Hypothalamus (tissue), 51 donors: ENCODE measurements around the gene CYP17A1.
"Not testable (repeated sequence)": the region's sequence is repeated elsewhere in the genome, so short reads cannot be mapped to it uniquely, and the experiment has no call there.

ENCODE experiments used
- DNase-seq, 51 donors: peaks; one replicate each; lab custom pipeline; 2025; lab: John Stamatoyannopoulos, UW

Gene CYP17A1

DNA sequence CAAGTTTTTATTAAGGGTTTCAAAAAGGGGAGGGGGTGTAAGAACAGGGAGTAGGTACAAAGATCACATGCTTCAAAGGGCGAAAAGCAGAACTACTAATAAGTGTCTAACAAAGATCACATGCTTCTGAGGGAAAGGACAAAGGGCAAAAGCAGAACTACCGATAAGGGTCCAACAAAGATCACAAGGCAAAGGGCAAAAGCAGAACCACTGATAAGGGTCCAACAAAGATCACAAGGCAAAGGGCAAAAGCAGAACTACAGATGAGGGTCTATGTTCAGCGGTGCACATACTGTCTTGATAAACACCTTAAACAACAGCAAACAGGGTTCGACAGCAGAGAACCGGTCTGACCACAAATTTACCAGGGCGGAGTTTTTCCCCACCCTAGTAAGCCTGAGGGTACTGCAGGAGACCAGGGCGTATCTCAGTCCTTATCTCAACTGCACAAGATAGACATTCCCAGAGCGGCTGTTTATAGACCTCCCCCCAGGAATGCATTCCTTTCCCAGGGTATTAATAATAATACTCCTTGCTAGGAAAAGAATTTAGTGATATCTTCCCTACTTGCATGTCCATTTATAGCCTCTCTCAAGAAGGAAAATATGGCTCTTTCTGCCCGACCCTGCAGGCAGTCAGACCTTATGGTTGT is 1.2 kb upstream of the CYP17A1 start:
- not testable (repeated sequence) for DNase-seq

- DNase-seq, result peak in 45 of 51 donors; percentile 9 to 73 (median 35)
These were observed 2.2 kb downstream of the CYP17A1 start for GRCh38 chr10:102835007-102835482.

DNA sequence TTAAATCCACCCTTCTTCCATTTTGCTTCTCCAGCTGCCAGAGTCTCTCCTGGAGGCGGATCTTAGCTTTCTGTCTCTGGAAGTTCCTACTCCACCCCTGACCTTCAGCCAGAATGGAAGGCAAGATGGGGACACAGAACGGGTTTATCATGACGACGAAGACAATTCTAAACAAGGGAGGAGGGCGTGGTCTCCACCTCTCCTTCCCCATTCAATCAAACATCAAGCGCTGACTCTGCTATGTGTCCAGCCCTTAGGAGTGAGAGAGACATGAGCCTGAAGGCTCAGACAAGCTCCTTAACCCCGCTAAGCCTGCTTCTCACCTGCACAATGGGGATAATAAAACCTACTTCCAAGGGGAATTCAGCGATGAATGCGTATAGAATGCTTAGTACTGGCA is 3.1 kb downstream of the CYP17A1 start:
- DNase-seq, result no peak

DNA sequence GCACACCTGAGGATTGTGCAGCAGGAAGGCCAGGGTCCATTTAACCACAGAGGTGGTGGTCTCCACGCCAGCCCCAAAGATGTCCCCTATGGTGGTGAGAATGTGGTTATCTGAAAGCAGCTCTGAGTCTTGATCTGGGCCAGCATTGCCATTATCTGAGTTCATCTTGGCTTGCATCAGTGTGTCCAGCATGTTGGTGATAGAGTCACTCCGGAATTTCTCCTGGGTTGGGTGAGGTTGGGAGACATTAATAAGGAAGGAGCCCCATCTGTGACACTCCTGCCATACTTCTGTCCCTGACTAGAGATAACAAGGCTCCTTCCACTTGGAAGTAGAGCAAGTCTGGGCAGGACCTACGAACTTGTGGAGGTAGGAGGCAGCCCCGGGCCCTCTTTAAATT is 4.2 kb downstream of the CYP17A1 start:
- no peak for DNase-seq

DNA sequence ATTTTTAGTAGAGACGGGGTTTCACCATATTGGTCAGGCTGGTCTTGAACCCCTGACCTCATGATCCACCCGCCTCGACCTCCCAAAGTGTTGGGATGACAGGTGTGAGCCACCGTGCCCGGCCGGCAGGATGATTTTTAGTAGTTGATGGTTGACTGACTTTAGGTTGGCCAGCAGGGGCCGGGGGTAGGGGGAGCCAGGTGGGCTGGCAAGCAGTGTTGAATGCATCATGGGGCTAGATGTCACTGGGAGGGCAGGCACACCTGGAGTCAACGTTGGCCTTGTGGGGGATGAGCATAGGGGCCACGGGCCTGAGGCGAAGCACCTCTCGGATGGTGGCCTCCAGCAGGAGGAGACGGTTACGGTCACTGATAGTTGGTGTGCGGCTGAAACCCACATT is 5.0 kb downstream of the CYP17A1 start:
- no peak for DNase-seq

DNA sequence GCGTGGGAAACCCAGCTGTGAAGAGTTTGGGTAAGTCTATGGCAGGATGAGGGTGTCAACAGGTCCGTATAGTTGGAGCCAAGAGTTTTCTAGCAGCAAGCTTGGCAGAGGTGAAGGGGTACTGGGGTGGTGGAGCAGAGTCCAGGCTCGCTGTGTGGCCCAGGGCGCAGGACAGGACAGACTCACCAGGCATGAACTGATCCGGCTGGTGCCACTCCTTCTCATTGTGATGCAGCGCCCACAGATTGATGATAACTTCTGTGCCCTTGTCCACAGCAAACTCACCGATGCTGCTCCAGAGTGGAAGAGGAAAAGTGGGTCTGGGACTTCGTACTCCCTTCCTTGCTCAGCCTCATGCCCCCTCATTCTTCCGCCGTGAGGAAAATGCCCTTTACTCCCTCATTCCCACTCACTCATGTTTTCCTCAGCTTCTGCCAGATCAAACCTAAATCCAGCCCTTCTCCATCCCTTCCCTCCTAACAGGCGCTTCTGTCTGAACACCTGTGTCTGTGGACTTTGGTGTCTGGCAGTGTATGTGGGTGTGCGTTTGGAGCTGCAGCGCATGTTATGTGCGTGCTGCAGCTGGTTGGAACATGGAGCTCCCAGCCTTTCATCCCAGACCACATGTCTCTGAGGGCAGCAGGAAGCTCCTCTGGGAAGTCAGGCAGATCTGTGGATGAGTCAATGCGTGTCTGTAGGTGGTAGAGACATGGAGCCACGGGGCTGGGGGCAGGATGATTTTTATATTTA is 5.7 kb downstream of the CYP17A1 start:
- DNase-seq, result peak in 2 of 51 donors; percentile 17

- no peak for DNase-seq
These were observed 9.6 kb downstream of the CYP17A1 start for GRCh38 chr10:102827597-102827975.

DNA sequence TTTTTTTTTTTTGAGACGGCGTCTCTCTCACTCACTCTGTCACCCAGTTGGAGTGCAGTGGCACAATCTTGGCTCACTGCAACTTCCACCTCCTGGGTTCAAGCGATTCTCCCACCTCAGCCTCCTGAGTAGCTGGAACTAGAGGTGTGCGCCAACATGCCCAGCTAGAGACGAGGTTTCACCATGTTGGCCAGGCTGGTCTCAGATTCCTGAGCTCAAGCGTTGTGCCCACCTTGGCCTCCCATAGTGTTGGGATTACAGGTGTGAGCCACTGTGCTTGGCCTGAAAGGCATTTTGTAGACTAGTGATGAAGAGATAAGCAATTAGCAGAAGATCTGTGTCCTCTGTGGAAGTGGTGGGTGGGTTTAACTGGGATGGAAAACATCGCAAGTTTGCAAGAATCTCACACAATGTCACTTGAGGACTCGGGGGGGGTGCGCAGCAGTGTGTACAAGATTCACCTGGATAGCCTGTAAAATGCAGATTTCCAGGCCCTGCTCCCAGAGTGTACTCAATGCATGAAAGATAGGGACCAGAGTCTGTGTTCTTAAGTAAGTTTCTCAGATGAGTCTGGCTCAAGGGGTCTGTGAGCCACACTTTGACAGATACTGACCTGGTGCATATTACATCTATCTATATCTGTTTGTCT is 10.9 kb downstream of the CYP17A1 start:
- no peak for DNase-seq

GRCh38 chr10:102824664-102825063 is 12.5 kb downstream of the CYP17A1 start:
- no peak for DNase-seq

DNA sequence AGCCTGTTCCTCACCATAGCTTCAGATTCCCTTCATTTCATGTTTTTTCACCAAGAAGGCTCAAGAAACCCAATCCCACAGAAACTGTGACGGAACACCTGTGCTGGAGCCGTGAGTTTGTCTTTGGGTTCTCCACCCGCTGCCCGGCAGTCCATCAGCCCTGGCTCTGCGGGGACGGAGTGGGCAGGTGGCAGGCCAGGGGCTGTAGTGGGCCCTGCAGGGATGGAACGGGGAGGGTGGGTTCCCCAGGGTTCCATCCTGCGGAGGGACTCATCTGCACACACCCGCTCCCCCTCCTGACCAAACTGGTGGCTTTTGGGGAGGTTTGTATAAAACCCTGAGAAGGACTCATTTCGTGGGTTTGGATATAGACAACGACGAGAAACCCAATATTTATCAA is 15.0 kb downstream of the CYP17A1 start:
- no peak for DNase-seq

GRCh38 chr10:102820008-102820407 is 17.2 kb downstream of the CYP17A1 start:
- DNase-seq, result not testable (repeated sequence)

DNA sequence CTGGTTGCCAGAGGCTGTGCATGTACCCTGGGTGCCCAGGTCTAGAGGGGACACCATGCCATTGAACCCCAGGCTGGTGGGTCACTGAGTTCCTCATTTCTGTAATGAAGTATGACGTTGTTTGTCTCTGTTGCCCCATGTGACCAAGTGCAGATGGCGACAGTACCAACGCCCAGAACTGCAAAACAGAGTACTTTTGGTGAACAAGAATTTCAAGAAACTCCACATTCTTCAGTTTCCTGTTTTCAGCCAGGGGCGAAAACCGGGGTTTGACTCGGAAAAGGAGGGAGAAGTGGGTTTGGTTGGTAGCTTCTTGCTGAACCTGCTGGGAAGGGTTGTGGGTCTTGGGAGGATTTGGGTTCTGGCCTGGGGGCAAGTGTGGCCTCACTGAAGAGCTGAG is 18.2 kb downstream of the CYP17A1 start:
- DNase-seq, result peak in 4 of 51 donors; percentile 3 to 12 (median 8)

DNA sequence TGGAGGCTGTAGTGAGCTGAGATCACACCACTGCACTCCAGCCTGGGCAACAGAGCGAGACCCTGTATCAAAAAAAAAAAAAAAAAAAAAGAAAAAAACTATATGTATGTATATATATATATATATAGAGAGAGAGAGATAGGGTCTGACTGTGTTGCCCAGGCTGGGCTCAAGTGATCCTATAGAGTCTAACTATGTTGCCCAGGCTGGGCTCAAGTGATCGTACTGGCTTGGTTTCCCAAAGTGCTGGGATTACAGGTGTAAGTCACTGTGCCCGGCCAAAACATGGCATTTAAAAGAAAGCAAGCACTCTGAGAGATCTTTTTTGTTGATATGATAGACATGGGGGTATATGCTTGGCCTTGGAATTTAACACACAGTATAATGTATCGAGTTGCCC is 20.0 kb downstream of the CYP17A1 start:
- DNase-seq, result no peak

DNA sequence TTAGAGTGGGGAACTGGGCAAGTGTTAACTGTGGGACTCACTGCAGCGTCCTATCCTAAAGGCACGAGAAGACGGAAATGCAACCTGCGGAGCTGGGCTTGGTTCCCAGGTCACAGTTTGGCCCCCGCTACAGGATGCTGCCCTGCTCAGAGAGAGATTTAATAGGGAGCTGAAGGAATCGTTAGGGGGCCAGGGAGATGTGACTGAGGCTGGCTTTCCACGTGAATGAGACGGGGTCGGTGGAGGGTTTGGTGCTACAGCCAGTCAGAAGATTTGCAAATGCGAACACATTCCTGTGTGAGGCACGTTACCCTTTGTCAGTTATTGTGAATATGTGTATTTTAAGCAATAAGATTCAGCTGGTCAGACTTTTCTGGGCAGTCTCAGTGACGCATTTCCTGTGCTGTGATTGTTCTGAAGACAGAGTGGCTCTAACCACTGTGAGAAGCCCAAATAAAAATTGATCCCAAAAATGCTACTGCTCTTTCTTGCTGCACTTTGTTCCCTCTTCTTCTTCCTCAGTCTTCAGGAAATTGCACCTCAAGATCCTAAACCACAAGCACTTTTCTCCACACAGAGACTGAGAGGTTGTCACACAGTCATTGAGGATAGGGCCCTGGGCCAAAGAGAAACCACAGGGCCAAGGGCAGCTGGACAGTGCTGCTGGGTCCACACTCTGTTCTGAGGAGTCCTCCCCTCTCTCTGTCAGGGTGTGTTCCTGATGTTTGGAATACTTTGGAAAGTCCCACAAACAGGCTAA is 21.2 kb downstream of the CYP17A1 start:
- peak in 16 of 51 donors; percentile 11 to 67 (median 32) for DNase-seq

DNA sequence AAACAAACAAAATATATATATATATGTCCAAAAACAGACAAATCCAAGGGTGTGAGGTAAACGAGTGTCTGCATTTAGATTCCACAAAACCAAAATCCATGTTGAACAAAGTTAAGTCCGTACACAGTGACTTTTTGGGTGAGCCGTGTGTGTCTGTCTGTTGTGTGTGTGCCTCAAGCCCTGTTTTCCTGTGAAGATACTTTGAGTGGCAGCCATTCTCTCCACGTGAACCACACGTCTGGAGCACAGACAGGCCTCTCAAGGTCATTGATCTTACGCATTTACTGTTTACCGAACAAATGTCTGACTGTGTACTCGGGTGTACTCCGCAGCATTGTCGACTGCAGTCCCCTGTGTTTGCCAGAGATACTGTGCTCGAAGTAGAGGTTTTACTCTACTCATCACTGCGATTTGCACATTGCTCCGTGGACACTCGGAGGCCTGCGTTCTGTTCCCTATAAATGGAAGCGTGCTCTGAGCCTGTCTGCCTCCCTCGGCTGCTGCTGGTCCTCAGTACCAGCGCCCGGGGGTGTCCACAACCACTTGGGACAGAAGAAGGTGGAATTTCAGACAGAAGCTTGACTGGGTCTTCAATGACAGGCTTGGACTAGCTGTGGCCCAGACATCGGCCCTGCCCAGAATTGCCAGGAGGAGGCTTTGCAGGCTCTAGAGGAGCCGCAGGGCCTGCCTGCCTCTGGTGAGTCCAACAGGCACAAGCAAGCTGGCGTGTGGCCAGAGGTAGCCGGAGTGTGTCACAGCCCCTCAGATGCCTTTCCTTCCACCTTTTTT is 22.1 kb downstream of the CYP17A1 start:
- DNase-seq, result peak in 16 of 51 donors; percentile 6 to 46 (median 20)

GRCh38 chr10:102814453-102814871 is 22.8 kb downstream of the CYP17A1 start:
- no peak for DNase-seq

GRCh38 chr10:102813734-102814452 is 23.3 kb downstream of the CYP17A1 start:
- peak in 1 of 51 donors; percentile 7 for DNase-seq

- DNase-seq, result no peak
These were observed 24.1 kb downstream of the CYP17A1 start for GRCh38 chr10:102813017-102813541.
